Fibroblast of pulmonary artery (primary cell): ENCODE measurements around the gene NME1.

Source experiments
- DNase-seq: peaks from one replicate; pipeline ENCODE4 v3.0.0-alpha.2; 2010; ENCODE audit warnings: low read depth
- H3K4me3 ChIP-seq: replicated peaks from 2 replicates; pipeline ENCODE4 v1.5.1; 2011; ENCODE audit warnings: low read depth, mild to moderate bottlenecking, control low read depth, low read length, moderate library complexity
- TF ChIP-seq, protein P1 (sequence below): IDR thresholded peaks from 2 replicates; pipeline ENCODE4 v1.5.1; 2011; ENCODE audit warnings: mild to moderate bottlenecking, control low read depth, low read length, inconsistent platforms; ENCODE audit errors: missing control alignments

Gene NME1

GRCh38 chr17:51150932-51151331, 2.4 kb upstream of the NME1 start:
- DNase-seq, result no peak
- TF ChIP-seq, protein P1, sequence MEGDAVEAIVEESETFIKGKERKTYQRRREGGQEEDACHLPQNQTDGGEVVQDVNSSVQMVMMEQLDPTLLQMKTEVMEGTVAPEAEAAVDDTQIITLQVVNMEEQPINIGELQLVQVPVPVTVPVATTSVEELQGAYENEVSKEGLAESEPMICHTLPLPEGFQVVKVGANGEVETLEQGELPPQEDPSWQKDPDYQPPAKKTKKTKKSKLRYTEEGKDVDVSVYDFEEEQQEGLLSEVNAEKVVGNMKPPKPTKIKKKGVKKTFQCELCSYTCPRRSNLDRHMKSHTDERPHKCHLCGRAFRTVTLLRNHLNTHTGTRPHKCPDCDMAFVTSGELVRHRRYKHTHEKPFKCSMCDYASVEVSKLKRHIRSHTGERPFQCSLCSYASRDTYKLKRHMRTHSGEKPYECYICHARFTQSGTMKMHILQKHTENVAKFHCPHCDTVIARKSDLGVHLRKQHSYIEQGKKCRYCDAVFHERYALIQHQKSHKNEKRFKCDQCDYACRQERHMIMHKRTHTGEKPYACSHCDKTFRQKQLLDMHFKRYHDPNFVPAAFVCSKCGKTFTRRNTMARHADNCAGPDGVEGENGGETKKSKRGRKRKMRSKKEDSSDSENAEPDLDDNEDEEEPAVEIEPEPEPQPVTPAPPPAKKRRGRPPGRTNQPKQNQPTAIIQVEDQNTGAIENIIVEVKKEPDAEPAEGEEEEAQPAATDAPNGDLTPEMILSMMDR, result no peak

DNA sequence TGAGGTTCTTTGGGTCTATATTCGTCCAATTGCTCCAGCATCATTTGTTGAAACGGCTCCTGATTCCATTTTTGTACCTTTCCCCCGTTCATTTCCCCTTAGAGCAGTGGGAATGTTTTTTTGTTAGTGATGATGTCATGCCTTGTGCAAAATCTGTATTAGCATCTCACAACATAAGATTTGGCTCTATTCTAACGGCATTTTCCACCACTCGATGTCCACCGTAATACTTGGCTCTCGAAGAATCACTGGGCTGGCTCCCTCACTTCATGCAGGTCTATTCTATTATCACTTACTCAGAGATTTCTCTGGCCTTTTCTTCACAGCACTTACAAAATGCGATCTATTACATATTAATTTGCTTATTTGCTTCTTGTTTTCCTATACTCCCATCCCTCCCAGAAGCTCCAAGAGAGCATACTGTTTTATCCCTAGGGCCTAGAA, 571 bp upstream of the NME1 start:
- peak overlapping the region; percentile 52 for H3K4me3 ChIP-seq
- TF ChIP-seq, protein P1, result no peak
- peak; percentile 50 for DNase-seq

More at GRCh38 chr17:51150932-51151331, 2.4 kb upstream of the NME1 start:
- no peak overlapping the region for H3K4me3 ChIP-seq

- TF ChIP-seq, protein P1, result no peak
- H3K4me3 ChIP-seq, result peak overlapping the region; percentile 94
- DNase-seq, result no peak
Measured at GRCh38 chr17:51154176-51154575, 817 bp downstream of the NME1 start.

DNA sequence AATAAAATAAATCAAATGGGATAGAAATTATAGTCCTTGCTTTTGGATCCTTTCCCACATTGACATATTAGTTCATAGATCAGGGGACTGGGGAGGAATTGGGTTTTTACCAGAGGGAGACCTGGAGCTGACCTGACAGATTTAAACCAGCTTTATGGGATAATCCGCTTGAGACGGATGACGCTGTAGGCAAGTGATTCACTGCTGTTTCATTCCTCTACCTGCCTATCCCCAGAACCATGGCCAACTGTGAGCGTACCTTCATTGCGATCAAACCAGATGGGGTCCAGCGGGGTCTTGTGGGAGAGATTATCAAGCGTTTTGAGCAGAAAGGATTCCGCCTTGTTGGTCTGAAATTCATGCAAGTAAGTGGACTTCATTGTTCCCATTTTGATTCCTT, 2.1 kb downstream of the NME1 start:
- DNase-seq, result no peak
- no peak overlapping the region for H3K4me3 ChIP-seq
- TF ChIP-seq, protein P1, result no peak

DNA sequence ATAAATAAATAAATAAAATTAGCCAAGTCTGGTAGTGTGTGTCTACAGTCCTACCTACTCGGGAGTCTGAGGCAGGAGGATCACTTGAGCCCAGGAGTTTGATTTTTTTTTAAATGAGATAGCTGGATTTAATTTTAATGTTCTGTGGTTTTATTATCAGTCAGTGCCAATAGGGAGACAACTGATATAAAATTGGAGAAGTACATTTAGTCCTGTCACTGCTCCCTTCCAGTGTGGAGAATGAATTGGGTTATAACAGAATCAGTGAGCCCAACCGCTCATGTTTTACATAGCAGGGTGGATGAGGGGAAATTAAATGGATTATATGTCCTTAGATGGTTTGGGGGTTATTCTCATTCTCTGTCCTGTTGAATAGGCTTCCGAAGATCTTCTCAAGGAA, 6.2 kb downstream of the NME1 start:
- H3K4me3 ChIP-seq, result no peak overlapping the region
- TF ChIP-seq, protein P1, result no peak
- DNase-seq, result no peak

DNA sequence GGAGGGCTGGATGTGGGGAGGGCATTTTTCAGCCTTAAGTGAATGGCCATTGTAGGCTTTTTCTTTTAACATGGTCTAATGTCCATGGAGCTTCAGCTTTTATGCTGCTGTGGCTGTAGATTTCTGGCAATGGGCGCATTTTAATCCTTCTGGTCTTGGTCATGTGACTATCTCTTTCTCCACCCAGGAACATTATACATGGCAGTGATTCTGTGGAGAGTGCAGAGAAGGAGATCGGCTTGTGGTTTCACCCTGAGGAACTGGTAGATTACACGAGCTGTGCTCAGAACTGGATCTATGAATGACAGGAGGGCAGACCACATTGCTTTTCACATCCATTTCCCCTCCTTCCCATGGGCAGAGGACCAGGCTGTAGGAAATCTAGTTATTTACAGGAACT, 8.2 kb downstream of the NME1 start:
- TF ChIP-seq, protein P1, result no peak
- DNase-seq, result no peak
- H3K4me3 ChIP-seq, result no peak overlapping the region

DNA sequence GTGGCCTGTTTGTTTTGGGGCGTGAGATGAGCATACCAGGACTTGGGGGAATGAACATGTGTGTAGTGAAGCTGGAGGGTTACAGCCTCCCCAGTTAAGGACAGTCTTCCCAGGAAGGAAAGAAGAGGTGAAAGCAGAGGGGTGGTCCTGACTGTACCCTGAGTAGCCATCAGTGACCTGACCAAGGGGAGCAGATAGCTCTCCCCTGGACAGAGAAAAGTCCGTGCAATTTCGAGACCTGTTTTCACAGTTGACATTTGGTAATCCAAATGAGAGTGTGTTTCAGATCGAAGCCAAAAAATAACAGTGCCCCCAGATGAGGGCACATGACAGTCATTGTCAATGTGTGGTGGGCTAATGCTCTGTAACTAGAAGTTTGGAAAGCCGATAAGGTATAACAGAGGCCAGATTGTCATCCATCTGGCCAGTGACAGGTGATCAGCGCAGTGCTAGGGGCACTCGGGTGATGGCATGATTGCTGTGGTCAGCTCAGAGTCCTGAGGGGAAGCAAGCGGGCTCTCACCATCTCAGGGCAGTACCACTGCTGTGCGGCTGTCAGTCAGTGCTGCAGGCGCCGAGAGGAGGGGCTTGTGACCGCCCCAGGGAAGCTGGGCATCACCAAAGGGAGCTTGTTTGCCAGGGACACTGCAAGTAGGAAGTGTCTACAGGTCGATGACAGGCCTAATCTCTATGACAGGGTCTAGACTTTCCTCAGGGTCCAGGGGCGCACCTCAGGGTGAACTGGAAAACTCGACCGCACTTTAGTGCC, 11.7 kb downstream of the NME1 start:
- TF ChIP-seq, protein P1, result no peak
- H3K4me3 ChIP-seq, result peak overlapping the region; percentile 86
- no peak for DNase-seq
